DOHH2 (cell line): ENCODE measurements around the gene MIEN1.

ENCODE experiments used
- CTCF ChIP-seq: fragments of 200-600 bp; sonication (generic); IDR thresholded peaks from one replicate; pipeline ENCODE4 v1.5.1; 2014; ENCODE audit warnings: antibody characterized with exemption, mild to moderate bottlenecking, low read depth, low read length; ENCODE audit not compliant: poor library complexity, severe bottlenecking
- EZH2phosphoT487 ChIP-seq: fragments of 200-600 bp; sonication (generic); IDR thresholded peaks from 2 replicates; pipeline ENCODE4 v1.6.1; 2017; ENCODE audit warnings: borderline replicate concordance, mild to moderate bottlenecking, antibody characterized with exemption, low read length, moderate library complexity, mixed read lengths

DNA sequence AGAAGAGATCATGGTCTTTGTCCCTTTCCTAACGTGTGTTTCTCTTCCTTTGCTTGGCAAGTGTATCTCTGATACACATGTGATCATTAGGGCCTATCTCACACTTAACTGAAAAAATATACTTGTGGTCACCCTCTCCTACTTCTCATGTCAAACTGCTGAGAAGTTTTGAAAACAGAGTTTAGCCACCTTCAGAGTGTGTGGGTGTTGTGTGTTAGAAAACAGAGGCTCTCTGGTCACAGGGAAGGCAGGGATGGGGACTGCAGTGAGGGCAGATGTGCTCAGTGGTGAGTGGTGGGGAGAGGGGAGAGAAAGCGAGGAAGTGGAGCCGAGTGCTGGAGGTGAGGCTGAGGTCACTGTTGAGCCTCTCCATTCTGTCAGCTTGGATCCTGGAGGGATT, 36.8 kb upstream of the MIEN1 start:
- TF ChIP-seq CTCF (no peak), EZH2phosphoT487 (no peak)
